ENCODE data around the gene CDH13. TPM values are rescaled to one million over a fixed set of nuclear protein-coding genes. Genes with fewer than 3 reads are reported as not detected.

Gene CDH13
- total and polyA plus RNA-seq, 10 of the 15 experiments (the other 5 are each of a cell fraction or from before 2014, with no cell fraction given): under 0.01 to 0.05 TPM; not detected in 8

GRCh38 chr16:83085660-83086059 lies 458.9 kb downstream of the CDH13 start (continued):
- TF ChIP-seq ELK1 (IDR thresholded peaks at IDR 0.05; ENCODE audit: low read depth, low read length): no peak
- no peak for TF ChIP-seq NFIC (IDR thresholded peaks at IDR 0.05; ENCODE audit: low read depth, low read length)
- no peak for TF ChIP-seq SMARCA5 (IDR thresholded peaks at IDR 0.05)

- Histone ChIP-seq H3K9me3 (replicated peaks; ENCODE audit: control insufficient read depth, insufficient read depth, low read length) (no peaks in the 10 kb centered on the region; the same call in 2 of the 3 replicates), H3K79me2 (ENCODE audit: control insufficient read depth, insufficient read depth, low read length) (no peaks in the 10 kb centered on the region), H2AFZ (ENCODE audit: control insufficient read depth, low read depth, low read length) (no peak overlapping the region), H3K36me3 (ENCODE audit: control insufficient read depth in 2 of 2, insufficient read depth in 2 of 2, low read length in 1 of 2) (no peaks in the 10 kb centered on the region), H3K27ac (ENCODE audit: control insufficient read depth, insufficient read depth) (no peak overlapping the region), H3K4me3 (no peak overlapping the region), H3K9ac (ENCODE audit: control insufficient read depth, insufficient read depth, low read length) (no peak overlapping the region), H3K4me1 (ENCODE audit: control insufficient read depth, insufficient read depth, low read length) (no peaks in the 10 kb centered on the region), H3K27me3 (replicated peaks in 1 of 2; ENCODE audit: control insufficient read depth in 2 of 2, insufficient read depth in 2 of 2, low read length in 1 of 2) (no peaks in the 10 kb centered on the region), H4K20me1 (ENCODE audit: control insufficient read depth, insufficient read depth) (no peaks in the 10 kb centered on the region), H3K4me2 (ENCODE audit: control insufficient read depth, insufficient read depth) (no peak overlapping the region)
- TF ChIP-seq SPI1 (IDR thresholded peaks at IDR 0.05; ENCODE audit: borderline replicate concordance, insufficient read depth, low read depth, low read length): no peak
- no peak for TF ChIP-seq ETV6 (conservative IDR thresholded peaks at IDR 0.05 in 1 of 2, IDR thresholded peaks at IDR 0.05 in 1 of 2; ENCODE audit: borderline replicate concordance in 1 of 2, low read depth in 1 of 2)
- TF ChIP-seq POLR2A (IDR thresholded peaks at IDR 0.05; ENCODE audit: low read depth, low read length): no peak
- no peak for TF ChIP-seq SIN3A (IDR thresholded peaks at IDR 0.05; ENCODE audit: low read depth, low read length)
- TF ChIP-seq POU2F2 (IDR thresholded peaks at IDR 0.05; ENCODE audit: borderline replicate concordance, low read depth, low read length): no peak
- no peak for TF ChIP-seq SUZ12 (IDR thresholded peaks at IDR 0.05; ENCODE audit: unreplicated experiment)
- TF ChIP-seq CEBPB (IDR thresholded peaks at IDR 0.05; ENCODE audit: borderline replicate concordance in 1 of 2, low read depth in 2 of 2, low read length in 2 of 2): no peak
- RAD21 ChIA-PET (ENCODE audit: unreplicated experiment): no interaction called here
- 13% methylated on average over 10 of the region's 10 CpGs for WGBS (ENCODE audit: insufficient coverage, insufficient replicate concordance, low lambda C conversion rate, missing lambda C conversion rate)
- DNase-seq (ENCODE audit: low read depth, low spot score) (no peak), FAIRE-seq (no peak), ATAC-seq (no peak)
- CTCF ChIA-PET: interaction anchor here (1.4 kb wide), 1 partner anchor 14 kb away, joined by 3 read pairs; no protein-coding TSS in a partner anchor
- in situ Hi-C loops (cut with MboI): no loop called here
- POLR2A ChIA-PET: no interaction called here
- SMC1A ChIA-PET (ENCODE audit: uncharacterized antibody, unreplicated experiment): no interaction called here
- no TSS peak for BruUV-seq (replicated peaks)
- intact Hi-C loops (cut with micrococcal nuclease; ENCODE audit: unreplicated experiment): no loop called here
These were observed 469.3 kb downstream of the CDH13 start for GRCh38 chr16:83095941-83096692.
